Endothelial cell of umbilical vein (primary cell): ENCODE measurements around the gene CHD9. TPM values are rescaled to one million over a fixed set of nuclear protein-coding genes. Genes with fewer than 3 reads are reported as not detected.

Experiments used
- BruUV-seq: library from RNA; stranded (reverse); fragments of 400-500 nt; replicated peaks from 2 replicates; lab custom pipeline; 2021; lab: Mats Ljungman, UMichigan
- CTCF ChIA-PET: fragments of 300-600, 350-600 bp; sonication (Branson Sonifier 250); formaldehyde crosslinking; loops from one replicate; lab custom pipeline; 2021; ENCODE audit warnings: antibody characterized with exemption, inconsistent platforms; lab: Charles Lee
- POLR2A ChIA-PET: fragments of 300-600, 350-600 bp; sonication (Branson Sonifier 250); formaldehyde crosslinking; loops from one replicate; lab custom pipeline; 2021; ENCODE audit warnings: antibody characterized with exemption, inconsistent platforms; lab: Charles Lee
- DNase-seq: peaks from one replicate; pipeline ENCODE4 v3.0.0-alpha.2; 2011; ENCODE audit warnings: low read depth, low spot score
- FAIRE-seq: peaks from 2 replicates; lab custom pipeline; 2011; peaks lifted over from hg19 to GRCh38; lab: Jason Lieb, UNC
- H2AFZ ChIP-seq: 2 replicates; pipeline ENCODE4 v1.6.0; 2012; ENCODE audit warnings: low read depth, low read length, control low read depth, inconsistent platforms
- H3K27ac ChIP-seq: 2 replicates; pipeline ENCODE4 v1.5.1; 2011; ENCODE audit warnings: low read depth, mild to moderate bottlenecking, control low read depth, low read length, moderate library complexity; ENCODE audit not compliant: insufficient read depth
- H3K27me3 ChIP-seq, 2 experiments: 2 replicates each; pipeline versions ENCODE4 v1.6.0 to v1.6.1; 2011; ENCODE audit warnings: low read length in 2 of 2, mixed read lengths in 1 of 2; ENCODE audit not compliant: control insufficient read depth in 2 of 2, insufficient read depth in 2 of 2
- H3K36me3 ChIP-seq, 2 experiments: 2 replicates in 1 of 2; 3 replicates in 1 of 2; pipeline ENCODE4 v1.5.1; 2011; ENCODE audit warnings: low read length in 2 of 2, mild to moderate bottlenecking in 1 of 2, moderate library complexity in 1 of 2; ENCODE audit not compliant: control insufficient read depth in 2 of 2, insufficient read depth in 2 of 2; ENCODE audit errors: extremely low read depth in 1 of 2
- H3K4me1 ChIP-seq: 3 replicates; pipeline ENCODE4 v1.5.1; 2011; ENCODE audit warnings: mild to moderate bottlenecking, low read length; ENCODE audit not compliant: control insufficient read depth, insufficient read depth; ENCODE audit errors: extremely low read depth
- H3K4me2 ChIP-seq: 2 replicates; pipeline ENCODE4 v1.6.1; 2011; ENCODE audit warnings: low read length, control low read depth, mixed read lengths; ENCODE audit not compliant: insufficient read depth
- H3K4me3 ChIP-seq, 3 experiments: fragments of 200-600 bp in 1 of 3; sonication (generic), shearing (Covaris generic) in 1 of 3; replicated peaks in 1 of 3; 2 replicates each; pipeline ENCODE4 v1.5.1; 2011 to 2016; ENCODE audit warnings: control low read depth in 3 of 3, low read length in 3 of 3, mild to moderate bottlenecking in 2 of 3, inconsistent platforms in 1 of 3, low read depth in 1 of 3, moderate library complexity in 1 of 3; ENCODE audit not compliant: insufficient read depth in 1 of 3
- H3K79me2 ChIP-seq: 2 replicates; pipeline ENCODE4 v1.6.0; 2012; ENCODE audit warnings: low read length, inconsistent platforms; ENCODE audit not compliant: control insufficient read depth, insufficient read depth
- H3K9ac ChIP-seq: replicated peaks from 2 replicates; pipeline ENCODE3; 2011; ENCODE audit warnings: low read length, control low read depth; ENCODE audit not compliant: insufficient read depth; ENCODE audit errors: extremely low read depth
- H3K9me1 ChIP-seq: replicated peaks from 3 replicates; pipeline ENCODE4 v1.6.0; 2011; ENCODE audit warnings: mild to moderate bottlenecking, low read length; ENCODE audit not compliant: control insufficient read depth, insufficient read depth; ENCODE audit errors: extremely low read depth
- H3K9me3 ChIP-seq: replicated peaks from 2 replicates; pipeline ENCODE4 v1.5.1; 2012; ENCODE audit warnings: low read length, inconsistent platforms; ENCODE audit not compliant: control insufficient read depth, insufficient read depth
- H4K20me1 ChIP-seq: replicated peaks from 2 replicates; pipeline ENCODE3; 2011; ENCODE audit warnings: mild to moderate bottlenecking, low read length; ENCODE audit not compliant: control insufficient read depth, insufficient read depth; ENCODE audit errors: extremely low read depth
- CTCF ChIP-seq, 2 donors: IDR thresholded peaks; 1 replicate in 1 of 2; 2 replicates in 1 of 2; pipeline ENCODE4 v1.5.1; 2011; ENCODE audit warnings: low read length in 2 of 2, mild to moderate bottlenecking in 2 of 2, moderate library complexity in 2 of 2, control low read depth in 1 of 2, inconsistent platforms in 1 of 2, low read depth in 1 of 2; ENCODE audit not compliant: insufficient read depth in 1 of 2; ENCODE audit errors: extremely low read depth in 1 of 2
- EZH2 ChIP-seq: IDR thresholded peaks from 2 replicates; pipeline ENCODE4 v1.6.1; 2012; ENCODE audit warnings: borderline replicate concordance, low read depth, mild to moderate bottlenecking, moderate library complexity, low read length, inconsistent platforms; ENCODE audit not compliant: severe bottlenecking
- GATA2 ChIP-seq: IDR thresholded peaks from 2 replicates; pipeline ENCODE4 v1.7.0; 2011; ENCODE audit warnings: low read depth, mild to moderate bottlenecking, moderate library complexity, mixed read lengths, low read length; ENCODE audit not compliant: insufficient read length, insufficient read depth
- JUN ChIP-seq: IDR thresholded peaks from 2 replicates; pipeline ENCODE4 v1.6.1; 2011; ENCODE audit warnings: borderline replicate concordance, low read depth; ENCODE audit not compliant: insufficient read length, insufficient read depth
- MAX ChIP-seq: IDR thresholded peaks from 2 replicates; pipeline ENCODE4 v1.6.1; 2011; ENCODE audit not compliant: insufficient read depth, insufficient read length
- POLR2AphosphoS5 ChIP-seq: IDR thresholded peaks from 2 replicates; pipeline ENCODE4 v1.6.1; 2012; ENCODE audit warnings: low read depth, mild to moderate bottlenecking, control low read depth, low read length, moderate library complexity; ENCODE audit not compliant: insufficient read depth
- dilution Hi-C: fragments of 300-500 bp; cut with MboI; formaldehyde crosslinking; loops from one replicate; pipeline ENCODE4 v1.15.0; 2019; ENCODE audit warnings: low sequenced_read_pairs; ENCODE audit not compliant: extremely low pct_ligation_motif_present
- intact Hi-C: fragments of 100-400 bp; cut with micrococcal nuclease; formaldehyde crosslinking; loops from one replicate; pipeline ENCODE4 v1.10.0; 2022
- polyA plus RNA-seq, 4 experiments: library from polyadenylated mRNA; depleted of rRNA in 3 of 4; stranded (reverse) in 3 of 4; unstranded in 1 of 4; fragments of >200 nt; gene quantifications; 2 replicates each; pipeline versions ENCODE4 v1.2.1 to v1.2.3, GENCODE V29; 2011 to 2012; ENCODE audit warnings: missing spikeins in 1 of 4
- total RNA-seq: library from RNA; stranded (reverse); gene quantifications from 2 replicates; pipeline ENCODE4 v1.2.3, GENCODE V29; 2021

Gene CHD9
- total and polyA plus RNA-seq, 2 donors (not counting 3 experiments of a cell fraction or from before 2014, with no cell fraction given): 9.9 to 59.2 TPM

GRCh38 chr16:53059672-53060071 lies 4.9 kb downstream of the CHD9 start:
- TF ChIP-seq JUN (no peak), GATA2 (no peak), CTCF (IDR thresholded peaks at IDR 0.05; ENCODE audit: extremely low read depth in 1 of 2, insufficient read depth in 1 of 2, low read depth in 1 of 2, low read length in 2 of 2) (no peak), MAX (no peak), EZH2 (no peak), POLR2AphosphoS5 (no peak)
- no peak for DNase-seq

More at GRCh38 chr16:53059672-53060071, 4.9 kb downstream of the CHD9 start:
- peaks cover 21% of the 10 kb centered on the region for H3K79me2 ChIP-seq
- H3K9me1 ChIP-seq: no peaks in the 10 kb centered on the region
- H2AFZ ChIP-seq: no peak overlapping the region
- BruUV-seq: no TSS peak
- H3K36me3 ChIP-seq: no peaks in the 10 kb centered on the region
- no peak overlapping the region for H3K4me3 ChIP-seq
- H3K9ac ChIP-seq: no peak overlapping the region
- ChIA-PET POLR2A (no interaction called here), CTCF (interaction anchor here (1.3 to 1.6 kb wide), 3 partner anchors 21 to 31 kb away, joined by 3 to 5 read pairs (median 3); no protein-coding TSS in a partner anchor)
- no peaks in the 10 kb centered on the region for H3K9me3 ChIP-seq
- peaks cover 15% of the 10 kb centered on the region for H3K4me1 ChIP-seq
- H4K20me1 ChIP-seq: no peaks in the 10 kb centered on the region
- intact Hi-C loops: loop anchor here (10.0 kb wide), 2 partner anchors 375 to 445 kb away; partner anchors contain the start of genes AKTIP and RBL2
- FAIRE-seq: no peak
- no peaks in the 10 kb centered on the region for H3K27me3 ChIP-seq
- H3K27ac ChIP-seq: no peak overlapping the region
- H3K4me2 ChIP-seq: no peak overlapping the region
- dilution Hi-C loops: no loop called here
